GM23338 (cell line): ENCODE results near the gene DESI2. TPM values are rescaled to one million over a fixed set of nuclear protein-coding genes. Genes with fewer than 3 reads are reported as not detected.

ENCODE experiments used
- ATAC-seq: fragments of 200-7000 bp; cut with Tn5 transposase; 3 replicates; pipeline ENCODE4 v1.9.1; 2020
- DNase-seq: peaks from one replicate; pipeline ENCODE4 v3.0.0-alpha.2; 2015; ENCODE audit warnings: low spot score
- H2AFZ ChIP-seq: fragments of 200-600 bp; sonication (generic); 2 replicates; pipeline ENCODE4 v1.8.0; 2016; ENCODE audit warnings: antibody characterized with exemption, mild to moderate bottlenecking, moderate library complexity
- H3F3A ChIP-seq: fragments of 200-600 bp; sonication (generic); replicated peaks from 2 replicates; pipeline ENCODE4 v1.8.0; 2017; ENCODE audit warnings: antibody characterized with exemption, mixed run types, low read depth
- H3K27ac ChIP-seq: fragments of 200-600 bp; sonication (generic); 2 replicates; pipeline ENCODE4 v1.6.1; 2016; ENCODE audit warnings: low read depth
- H3K27me3 ChIP-seq: fragments of 200-600 bp; sonication (generic); 2 replicates; pipeline ENCODE4 v1.8.0; 2016; ENCODE audit warnings: mild to moderate bottlenecking, mixed run types, moderate library complexity; ENCODE audit not compliant: insufficient read depth
- H3K36me3 ChIP-seq: fragments of 200-600 bp; sonication (generic); 2 replicates; pipeline ENCODE4 v1.8.0; 2016; ENCODE audit warnings: mild to moderate bottlenecking; ENCODE audit not compliant: insufficient read depth
- H3K4me1 ChIP-seq: fragments of 200-600 bp; sonication (generic); 2 replicates; pipeline ENCODE4 v1.8.0; 2016; ENCODE audit warnings: mild to moderate bottlenecking, moderate library complexity; ENCODE audit not compliant: insufficient read depth
- H3K4me2 ChIP-seq: fragments of 200-600 bp; sonication (generic); 2 replicates; pipeline ENCODE4 v1.7.1; 2017; ENCODE audit warnings: mixed run types
- H3K4me3 ChIP-seq: fragments of 200-600 bp; sonication (generic); 2 replicates; pipeline ENCODE4 v1.6.1; 2016; ENCODE audit warnings: mixed run types
- H3K79me2 ChIP-seq: fragments of 200-600 bp; sonication (generic); replicated peaks from 2 replicates; pipeline ENCODE4 v1.8.0; 2017; ENCODE audit warnings: mild to moderate bottlenecking; ENCODE audit not compliant: insufficient read depth
- H3K9me2 ChIP-seq: fragments of 200-600 bp; sonication (generic); 2 replicates; pipeline ENCODE4 v1.8.0; 2017; ENCODE audit not compliant: insufficient read depth
- H4K20me1 ChIP-seq: fragments of 200-600 bp; sonication (generic); replicated peaks from 2 replicates; pipeline ENCODE4 v1.8.0; 2017; ENCODE audit warnings: mild to moderate bottlenecking; ENCODE audit not compliant: insufficient read depth
- H3K27ac Mint-ChIP-seq: 2 replicates; pipeline ENCODE4 v1.8.0; 2020; ENCODE audit warnings: inconsistent platforms, mild to moderate bottlenecking, moderate library complexity, mixed read lengths
- H3K27me3 Mint-ChIP-seq: 3 replicates; pipeline ENCODE4 v1.8.0; 2022; ENCODE audit warnings: low read depth, mild to moderate bottlenecking, moderate library complexity, mixed read lengths, inconsistent platforms; ENCODE audit not compliant: insufficient read depth, poor library complexity
- H3K36me3 Mint-ChIP-seq: 3 replicates; pipeline ENCODE4 v1.8.0; 2021; ENCODE audit warnings: low read depth, mild to moderate bottlenecking, inconsistent platforms, moderate library complexity, mixed read lengths
- H3K4me1 Mint-ChIP-seq: 3 replicates; pipeline ENCODE4 v1.8.0; 2020; ENCODE audit warnings: mild to moderate bottlenecking, inconsistent platforms, mixed read lengths
- H3K4me3 Mint-ChIP-seq: 3 replicates; pipeline ENCODE4 v1.8.0; 2021; ENCODE audit warnings: moderate library complexity, mild to moderate bottlenecking, inconsistent platforms, mixed read lengths
- H3K9me3 Mint-ChIP-seq: 3 replicates; pipeline ENCODE4 v1.8.0; 2020; ENCODE audit warnings: moderate library complexity, mild to moderate bottlenecking, inconsistent platforms, mixed read lengths
- CREB1 ChIP-seq: fragments of 250-450 bp; sonication (Bioruptor Pico); IDR thresholded peaks from 2 replicates; pipeline ENCODE4 v1.5.0; 2020; ENCODE audit warnings: low read depth, mild to moderate bottlenecking, moderate library complexity
- EZH2 ChIP-seq: fragments of 200-600 bp; sonication (generic); IDR thresholded peaks from one replicate; pipeline ENCODE4 v1.8.0; 2017; ENCODE audit warnings: antibody characterized with exemption, mild to moderate bottlenecking, low read depth; ENCODE audit not compliant: unreplicated experiment
- JUNB ChIP-seq: IDR thresholded peaks from one replicate; pipeline ENCODE4 v1.6.1; 2016; ENCODE audit warnings: antibody characterized with exemption; ENCODE audit not compliant: unreplicated experiment
- polyA plus RNA-seq: library from polyadenylated mRNA; unstranded; fragments of >200 nt; fragmentation: Nextera tagmentation; extraction: Ambion mirVana; gene quantifications from 2 replicates; pipeline ENCODE4 v1.2.1, GENCODE V29; 2016
- total RNA-seq: library from RNA; depleted of rRNA; stranded (reverse); fragments of >200 nt; shearing (Covaris generic); gene quantifications from 2 replicates; pipeline ENCODE4 v1.2.3, GENCODE V29; 2014
- TF ChIP-seq, protein P1 (sequence below): fragments of 250-450 bp; sonication (Bioruptor Pico); IDR thresholded peaks from 2 replicates; pipeline ENCODE4 v1.5.0; 2020; ENCODE audit warnings: mild to moderate bottlenecking, moderate library complexity

The DESI2 gene
- total and polyA plus RNA-seq, 2 experiments from 2014 or later = 145 TPM

DNA sequence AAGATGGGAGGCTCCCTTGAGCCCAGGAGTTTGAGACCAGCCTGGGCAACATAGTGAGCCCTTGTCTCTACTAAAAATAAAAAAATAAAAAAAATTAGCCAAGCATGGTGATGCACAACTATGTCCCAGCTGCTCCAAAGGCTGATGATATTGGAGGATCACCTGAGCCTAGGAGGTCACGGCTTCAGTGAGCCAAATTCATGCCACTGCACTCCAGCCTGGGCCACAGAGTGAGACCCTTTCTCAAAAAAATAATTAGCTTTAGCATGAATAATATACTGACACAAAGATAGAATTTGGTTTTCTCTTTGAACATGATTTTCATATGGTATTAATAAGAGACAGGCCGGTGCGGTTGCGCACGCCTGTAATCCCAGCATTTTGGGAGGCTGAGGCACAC lies 88.8 kb downstream of the DESI2 start (continued):
- TF ChIP-seq, protein P1, sequence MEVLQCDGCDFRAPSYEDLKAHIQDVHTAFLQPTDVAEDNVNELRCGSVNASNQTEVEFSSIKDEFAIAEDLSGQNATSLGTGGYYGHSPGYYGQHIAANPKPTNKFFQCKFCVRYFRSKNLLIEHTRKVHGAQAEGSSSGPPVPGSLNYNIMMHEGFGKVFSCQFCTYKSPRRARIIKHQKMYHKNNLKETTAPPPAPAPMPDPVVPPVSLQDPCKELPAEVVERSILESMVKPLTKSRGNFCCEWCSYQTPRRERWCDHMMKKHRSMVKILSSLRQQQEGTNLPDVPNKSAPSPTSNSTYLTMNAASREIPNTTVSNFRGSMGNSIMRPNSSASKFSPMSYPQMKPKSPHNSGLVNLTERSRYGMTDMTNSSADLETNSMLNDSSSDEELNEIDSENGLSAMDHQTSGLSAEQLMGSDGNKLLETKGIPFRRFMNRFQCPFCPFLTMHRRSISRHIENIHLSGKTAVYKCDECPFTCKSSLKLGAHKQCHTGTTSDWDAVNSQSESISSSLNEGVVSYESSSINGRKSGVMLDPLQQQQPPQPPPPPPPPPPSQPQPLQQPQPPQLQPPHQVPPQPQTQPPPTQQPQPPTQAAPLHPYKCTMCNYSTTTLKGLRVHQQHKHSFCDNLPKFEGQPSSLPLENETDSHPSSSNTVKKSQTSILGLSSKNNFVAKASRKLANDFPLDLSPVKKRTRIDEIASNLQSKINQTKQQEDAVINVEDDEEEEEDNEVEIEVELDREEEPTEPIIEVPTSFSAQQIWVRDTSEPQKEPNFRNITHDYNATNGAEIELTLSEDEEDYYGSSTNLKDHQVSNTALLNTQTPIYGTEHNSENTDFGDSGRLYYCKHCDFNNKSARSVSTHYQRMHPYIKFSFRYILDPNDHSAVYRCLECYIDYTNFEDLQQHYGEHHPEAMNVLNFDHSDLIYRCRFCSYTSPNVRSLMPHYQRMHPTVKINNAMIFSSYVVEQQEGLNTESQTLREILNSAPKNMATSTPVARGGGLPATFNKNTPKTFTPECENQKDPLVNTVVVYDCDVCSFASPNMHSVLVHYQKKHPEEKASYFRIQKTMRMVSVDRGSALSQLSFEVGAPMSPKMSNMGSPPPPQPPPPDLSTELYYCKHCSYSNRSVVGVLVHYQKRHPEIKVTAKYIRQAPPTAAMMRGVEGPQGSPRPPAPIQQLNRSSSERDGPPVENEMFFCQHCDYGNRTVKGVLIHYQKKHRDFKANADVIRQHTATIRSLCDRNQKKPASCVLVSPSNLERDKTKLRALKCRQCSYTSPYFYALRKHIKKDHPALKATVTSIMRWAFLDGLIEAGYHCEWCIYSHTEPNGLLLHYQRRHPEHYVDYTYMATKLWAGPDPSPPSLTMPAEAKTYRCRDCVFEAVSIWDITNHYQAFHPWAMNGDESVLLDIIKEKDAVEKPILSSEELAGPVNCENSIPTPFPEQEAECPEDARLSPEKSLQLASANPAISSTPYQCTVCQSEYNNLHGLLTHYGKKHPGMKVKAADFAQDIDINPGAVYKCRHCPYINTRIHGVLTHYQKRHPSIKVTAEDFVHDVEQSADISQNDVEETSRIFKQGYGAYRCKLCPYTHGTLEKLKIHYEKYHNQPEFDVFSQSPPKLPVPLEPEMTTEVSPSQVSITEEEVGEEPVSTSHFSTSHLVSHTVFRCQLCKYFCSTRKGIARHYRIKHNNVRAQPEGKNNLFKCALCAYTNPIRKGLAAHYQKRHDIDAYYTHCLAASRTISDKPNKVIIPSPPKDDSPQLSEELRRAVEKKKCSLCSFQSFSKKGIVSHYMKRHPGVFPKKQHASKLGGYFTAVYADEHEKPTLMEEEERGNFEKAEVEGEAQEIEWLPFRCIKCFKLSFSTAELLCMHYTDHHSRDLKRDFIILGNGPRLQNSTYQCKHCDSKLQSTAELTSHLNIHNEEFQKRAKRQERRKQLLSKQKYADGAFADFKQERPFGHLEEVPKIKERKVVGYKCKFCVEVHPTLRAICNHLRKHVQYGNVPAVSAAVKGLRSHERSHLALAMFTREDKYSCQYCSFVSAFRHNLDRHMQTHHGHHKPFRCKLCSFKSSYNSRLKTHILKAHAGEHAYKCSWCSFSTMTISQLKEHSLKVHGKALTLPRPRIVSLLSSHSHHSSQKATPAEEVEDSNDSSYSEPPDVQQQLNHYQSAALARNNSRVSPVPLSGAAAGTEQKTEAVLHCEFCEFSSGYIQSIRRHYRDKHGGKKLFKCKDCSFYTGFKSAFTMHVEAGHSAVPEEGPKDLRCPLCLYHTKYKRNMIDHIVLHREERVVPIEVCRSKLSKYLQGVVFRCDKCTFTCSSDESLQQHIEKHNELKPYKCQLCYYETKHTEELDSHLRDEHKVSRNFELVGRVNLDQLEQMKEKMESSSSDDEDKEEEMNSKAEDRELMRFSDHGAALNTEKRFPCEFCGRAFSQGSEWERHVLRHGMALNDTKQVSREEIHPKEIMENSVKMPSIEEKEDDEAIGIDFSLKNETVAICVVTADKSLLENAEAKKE (CRISPR knock-in tag) = no peak
- TF ChIP-seq EZH2 (no peak), CREB1 (CRISPR knock-in tag) (no peak)

DNA sequence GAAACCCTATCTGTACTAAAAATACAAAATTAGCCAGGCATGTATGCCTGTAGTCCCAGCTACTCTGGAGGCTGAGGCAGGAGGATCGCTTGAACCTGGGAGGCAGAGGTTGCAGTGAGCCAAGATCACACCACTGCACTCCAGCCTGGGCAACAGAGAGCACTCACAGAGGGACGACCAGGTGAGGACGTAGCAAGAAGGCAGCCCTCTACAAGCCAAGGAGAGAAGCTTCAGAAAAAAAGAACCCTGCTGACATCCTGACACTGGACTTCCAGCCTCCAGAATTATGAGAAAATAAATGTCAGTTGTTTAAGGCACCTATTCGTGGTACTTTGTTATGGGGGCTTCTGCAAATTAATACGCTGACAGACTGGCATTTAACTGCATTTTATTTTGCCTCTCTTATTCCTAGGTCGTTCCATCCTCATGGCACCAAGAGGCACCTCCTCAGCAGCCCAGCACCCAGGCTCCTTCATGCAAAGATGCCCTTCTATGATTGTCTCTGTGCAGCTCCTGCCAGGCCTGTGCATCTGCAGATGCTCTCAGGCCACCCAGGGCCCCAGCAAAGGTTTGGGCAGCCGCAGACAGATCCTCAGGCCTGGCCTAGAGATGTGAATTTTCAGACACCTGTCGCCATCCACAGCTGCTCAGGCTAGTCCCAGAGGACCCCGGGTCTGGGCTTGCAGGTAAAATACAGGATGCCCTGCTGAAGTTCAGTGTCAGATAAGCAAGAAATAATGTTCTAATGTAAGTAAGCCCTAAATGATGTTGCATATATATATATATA lies 96.5 kb downstream of the DESI2 start:
- no peak overlapping the region for H2AFZ ChIP-seq
- H3K27ac ChIP-seq = no peak overlapping the region
- Mint-ChIP-seq H3K36me3 (no peaks in the 10 kb centered on the region), H3K4me1 (no peaks in the 10 kb centered on the region; the same call in 2 of the 3 replicates), H3K4me3 (no peak overlapping the region), H3K9me3 (no peaks in the 10 kb centered on the region), H3K27ac (no peak overlapping the region), H3K27me3 (peaks cover 3% of the 10 kb centered on the region)
- no peaks in the 10 kb centered on the region for H3F3A ChIP-seq
- no peak for ATAC-seq
- H3K36me3 ChIP-seq = no peaks in the 10 kb centered on the region
- no peaks in the 10 kb centered on the region for H4K20me1 ChIP-seq
- no peak for DNase-seq
- H3K4me3 ChIP-seq = no peak overlapping the region
- no peak overlapping the region for H3K4me2 ChIP-seq
- no peaks in the 10 kb centered on the region for H3K4me1 ChIP-seq
- no peaks in the 10 kb centered on the region for H3K27me3 ChIP-seq
- H3K9me2 ChIP-seq = no peaks in the 10 kb centered on the region
- no peaks in the 10 kb centered on the region for H3K79me2 ChIP-seq
- TF ChIP-seq CREB1 (CRISPR knock-in tag) = no peak
- no peak for TF ChIP-seq JUNB
- TF ChIP-seq, protein P1 (CRISPR knock-in tag) = no peak
